DOHH2 (cell line): ENCODE results near the gene HHLA2.

Experiments
- H3F3A ChIP-seq: fragments of 200-600 bp; sonication (generic), shearing (Covaris generic); 2 replicates; pipeline ENCODE4 v1.6.0; 2016; ENCODE audit warnings: antibody characterized with exemption, mild to moderate bottlenecking; ENCODE audit not compliant: control insufficient read depth, insufficient read depth
- H3K27ac ChIP-seq: fragments of 200-600 bp; sonication (generic); 2 replicates; pipeline ENCODE4 v1.5.1; 2014; ENCODE audit warnings: low read depth, mild to moderate bottlenecking, low read length, moderate library complexity
- H3K27me3 ChIP-seq: fragments of 200-600 bp; sonication (generic); 2 replicates; pipeline ENCODE4 v1.6.1; 2014; ENCODE audit warnings: mild to moderate bottlenecking, low read length, mixed read lengths; ENCODE audit not compliant: control insufficient read depth
- H3K36me3 ChIP-seq: fragments of 200-600 bp; sonication (generic); 2 replicates; pipeline ENCODE4 v1.6.1; 2014; ENCODE audit warnings: mild to moderate bottlenecking, low read length, moderate library complexity, mixed read lengths; ENCODE audit not compliant: control insufficient read depth
- H3K4me1 ChIP-seq: fragments of 200-600 bp; sonication (generic); 2 replicates; pipeline ENCODE4 v1.6.1; 2014; ENCODE audit warnings: mild to moderate bottlenecking, low read length, mixed read lengths; ENCODE audit not compliant: control insufficient read depth
- H3K4me2 ChIP-seq: fragments of 200-600 bp; sonication (generic); 2 replicates; pipeline ENCODE4 v1.6.0; 2014; ENCODE audit warnings: mild to moderate bottlenecking, low read length, moderate library complexity
- H3K4me3 ChIP-seq: fragments of 200-600 bp; sonication (generic); 2 replicates; pipeline ENCODE4 v1.5.1; 2014; ENCODE audit warnings: mild to moderate bottlenecking, low read length, mixed read lengths
- H3K79me2 ChIP-seq: fragments of 200-600 bp; sonication (generic); 2 replicates; pipeline ENCODE4 v1.6.1; 2014; ENCODE audit warnings: mild to moderate bottlenecking, low read length, mixed read lengths; ENCODE audit not compliant: control insufficient read depth
- H3K9me2 ChIP-seq: fragments of 200-600 bp; sonication (generic); replicated peaks from 2 replicates; pipeline ENCODE4 v1.6.1; 2014; ENCODE audit warnings: mild to moderate bottlenecking, low read length, mixed read lengths; ENCODE audit not compliant: control insufficient read depth
- H3K9me3 ChIP-seq: fragments of 200-600 bp; sonication (generic); 2 replicates; pipeline ENCODE4 v1.6.1; 2014; ENCODE audit warnings: antibody characterized with exemption, low read length, mixed read lengths; ENCODE audit not compliant: control insufficient read depth, insufficient read depth
- H4K20me1 ChIP-seq: fragments of 200-600 bp; sonication (generic); 2 replicates; pipeline ENCODE4 v1.6.0; 2014; ENCODE audit warnings: low read depth, mild to moderate bottlenecking, antibody characterized with exemption, low read length, moderate library complexity; ENCODE audit not compliant: control insufficient read depth, insufficient read depth
- EZH2phosphoT487 ChIP-seq: fragments of 200-600 bp; sonication (generic); IDR thresholded peaks from 2 replicates; pipeline ENCODE4 v1.6.1; 2017; ENCODE audit warnings: borderline replicate concordance, mild to moderate bottlenecking, antibody characterized with exemption, low read length, moderate library complexity, mixed read lengths
- TF ChIP-seq, protein P1 (sequence below): fragments of 200-600 bp; sonication (generic); IDR thresholded peaks from one replicate; pipeline ENCODE4 v1.5.1; 2014; ENCODE audit warnings: antibody characterized with exemption, mild to moderate bottlenecking, low read depth, low read length; ENCODE audit not compliant: poor library complexity, severe bottlenecking

The HHLA2 gene

GRCh38 chr3:108333961-108334360 is 37.6 kb downstream of the HHLA2 start:
- H3K9me3 ChIP-seq = no peaks in the 10 kb centered on the region
- H3F3A ChIP-seq = no peaks in the 10 kb centered on the region
- no peaks in the 10 kb centered on the region for H3K4me1 ChIP-seq
- H3K27ac ChIP-seq = no peak overlapping the region
- no peak for TF ChIP-seq EZH2phosphoT487
- TF ChIP-seq, protein P1, sequence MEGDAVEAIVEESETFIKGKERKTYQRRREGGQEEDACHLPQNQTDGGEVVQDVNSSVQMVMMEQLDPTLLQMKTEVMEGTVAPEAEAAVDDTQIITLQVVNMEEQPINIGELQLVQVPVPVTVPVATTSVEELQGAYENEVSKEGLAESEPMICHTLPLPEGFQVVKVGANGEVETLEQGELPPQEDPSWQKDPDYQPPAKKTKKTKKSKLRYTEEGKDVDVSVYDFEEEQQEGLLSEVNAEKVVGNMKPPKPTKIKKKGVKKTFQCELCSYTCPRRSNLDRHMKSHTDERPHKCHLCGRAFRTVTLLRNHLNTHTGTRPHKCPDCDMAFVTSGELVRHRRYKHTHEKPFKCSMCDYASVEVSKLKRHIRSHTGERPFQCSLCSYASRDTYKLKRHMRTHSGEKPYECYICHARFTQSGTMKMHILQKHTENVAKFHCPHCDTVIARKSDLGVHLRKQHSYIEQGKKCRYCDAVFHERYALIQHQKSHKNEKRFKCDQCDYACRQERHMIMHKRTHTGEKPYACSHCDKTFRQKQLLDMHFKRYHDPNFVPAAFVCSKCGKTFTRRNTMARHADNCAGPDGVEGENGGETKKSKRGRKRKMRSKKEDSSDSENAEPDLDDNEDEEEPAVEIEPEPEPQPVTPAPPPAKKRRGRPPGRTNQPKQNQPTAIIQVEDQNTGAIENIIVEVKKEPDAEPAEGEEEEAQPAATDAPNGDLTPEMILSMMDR = no peak
- no peaks in the 10 kb centered on the region for H4K20me1 ChIP-seq
- H3K9me2 ChIP-seq = no peaks in the 10 kb centered on the region
- H3K36me3 ChIP-seq = no peaks in the 10 kb centered on the region
- no peaks in the 10 kb centered on the region for H3K79me2 ChIP-seq
- no peaks in the 10 kb centered on the region for H3K27me3 ChIP-seq
- no peak overlapping the region for H3K4me3 ChIP-seq
- H3K4me2 ChIP-seq = no peak overlapping the region

DNA sequence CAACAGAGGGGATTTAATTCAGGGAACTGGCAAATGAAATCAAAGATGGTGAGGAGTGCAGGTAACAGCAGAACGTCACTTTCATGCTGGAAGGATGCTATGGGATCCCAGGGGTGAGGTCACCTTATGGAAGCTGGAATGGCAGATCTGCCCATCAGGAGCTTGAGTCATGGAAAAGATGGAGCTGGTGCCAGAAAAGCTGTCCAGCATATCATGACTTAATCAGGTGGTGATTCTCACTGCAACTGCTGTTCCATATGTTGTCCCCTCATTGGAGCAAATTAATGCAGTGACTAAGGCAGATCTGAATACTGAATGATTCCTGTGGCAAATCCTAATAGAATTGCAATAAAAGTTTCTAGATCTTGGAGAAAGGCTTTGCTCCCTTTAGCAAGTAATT is 38.4 kb downstream of the HHLA2 start:
- Histone ChIP-seq H3F3A (no peaks in the 10 kb centered on the region), H4K20me1 (no peaks in the 10 kb centered on the region), H3K36me3 (no peaks in the 10 kb centered on the region), H3K4me3 (no peak overlapping the region), H3K9me3 (no peaks in the 10 kb centered on the region), H3K9me2 (no peaks in the 10 kb centered on the region), H3K4me1 (no peaks in the 10 kb centered on the region), H3K4me2 (no peak overlapping the region), H3K27me3 (no peaks in the 10 kb centered on the region), H3K79me2 (no peaks in the 10 kb centered on the region), H3K27ac (no peak overlapping the region)
- no peak for TF ChIP-seq EZH2phosphoT487

GRCh38 chr3:108338901-108339545 is 42.7 kb downstream of the HHLA2 start:
- no peaks in the 10 kb centered on the region for H3K27me3 ChIP-seq
- H3K79me2 ChIP-seq = no peaks in the 10 kb centered on the region
- no peaks in the 10 kb centered on the region for H3K4me1 ChIP-seq
- H3K9me2 ChIP-seq = no peaks in the 10 kb centered on the region; the same call in 1 of the 2 replicates
- no peak overlapping the region for H3K4me2 ChIP-seq
- TF ChIP-seq, protein P1 = no peak
- no peak for TF ChIP-seq EZH2phosphoT487
- no peaks in the 10 kb centered on the region for H4K20me1 ChIP-seq
- H3F3A ChIP-seq = no peaks in the 10 kb centered on the region
- no peaks in the 10 kb centered on the region for H3K36me3 ChIP-seq
- H3K27ac ChIP-seq = no peak overlapping the region
- H3K9me3 ChIP-seq = no peaks in the 10 kb centered on the region
- no peak overlapping the region for H3K4me3 ChIP-seq

GRCh38 chr3:108341911-108342310 is 45.6 kb downstream of the HHLA2 start:
- no peaks in the 10 kb centered on the region for H4K20me1 ChIP-seq
- H3K27ac ChIP-seq = no peak overlapping the region
- H3K4me2 ChIP-seq = no peak overlapping the region
- no peak for TF ChIP-seq EZH2phosphoT487
- TF ChIP-seq, protein P1 = no peak
- no peaks in the 10 kb centered on the region for H3K27me3 ChIP-seq
- no peak overlapping the region for H3K4me3 ChIP-seq
- H3F3A ChIP-seq = no peaks in the 10 kb centered on the region
- H3K79me2 ChIP-seq = no peaks in the 10 kb centered on the region
- H3K9me3 ChIP-seq = no peaks in the 10 kb centered on the region
- H3K36me3 ChIP-seq = no peaks in the 10 kb centered on the region
- peaks cover 23% of the 10 kb centered on the region for H3K4me1 ChIP-seq
- H3K9me2 ChIP-seq = no peaks in the 10 kb centered on the region; the same call in 1 of the 2 replicates
